Stomach (tissue), 9 donors: ENCODE results near the gene ERC1. TPM values are rescaled to one million over a fixed set of nuclear protein-coding genes. Genes with fewer than 3 reads are reported as not detected.

Experiments
- DNase-seq, 2 donors: peaks; one replicate each; pipeline versions ENCODE4 v3.0.0 to v3.0.0-alpha.2; 2013 to 2019
- H3K27ac ChIP-seq, 5 donors: fragments of 200-600 bp in 4 of 5; sonication (generic) in 4 of 5; one replicate each; pipeline ENCODE4 v1.5.1; 2013 to 2019; ENCODE audit warnings: mild to moderate bottlenecking in 1 of 5, moderate library complexity in 1 of 5
- H3K27me3 ChIP-seq, 3 donors: fragments of 200-600 bp; sonication (generic); one replicate each; pipeline ENCODE4 v1.5.1; 2017 to 2019; ENCODE audit warnings: mixed run types in 1 of 3
- H3K36me3 ChIP-seq, 4 donors: fragments of 200-600 bp; sonication (generic); 1 replicate in 3 of 4; 2 replicates in 1 of 4; pipeline ENCODE4 v1.5.1; 2016 to 2019
- H3K4me1 ChIP-seq, 4 donors: fragments of 200-600 bp; sonication (generic); one replicate each; pipeline ENCODE4 v1.5.1; 2016 to 2019
- H3K4me3 ChIP-seq, 4 donors: fragments of 200-600 bp; sonication (generic) in 3 of 4; one replicate each; pipeline ENCODE4 v1.5.1; 2016 to 2019; ENCODE audit warnings: mild to moderate bottlenecking in 1 of 4
- H3K9me3 ChIP-seq, 4 donors: fragments of 200-600 bp; sonication (generic); one replicate each; pipeline ENCODE4 v1.5.1; 2016 to 2019
- EP300 ChIP-seq: sonication (generic); formaldehyde crosslinking; IDR thresholded peaks from one replicate; pipeline ENCODE4 v1.6.1; 2017; ENCODE audit warnings: antibody characterized with exemption
- POLR2A ChIP-seq, 4 donors: fragments of 450-650 bp; IDR thresholded peaks; one replicate each; pipeline ENCODE4 v1.6.1; 2016; ENCODE audit warnings: antibody characterized with exemption in 4 of 4, control low read depth in 2 of 4, mild to moderate bottlenecking in 1 of 4, moderate library complexity in 1 of 4
- POLR2AphosphoS5 ChIP-seq, 3 donors: sonication (generic); formaldehyde crosslinking; IDR thresholded peaks; one replicate each; pipeline ENCODE4 v1.6.1; 2016; ENCODE audit warnings: antibody characterized with exemption in 3 of 3
- WGBS, 5 donors: extraction: QIAGEN DNeasy Blood & Tissue Kit in 3 of 5; methylation state at CpG; one replicate each; pipeline versions ENCODE4 v1.1.5 to v1.1.7; 2013 to 2018; 5-methylcytosine and 5-hydroxymethylcytosine counted together
- intact Hi-C: fragments of 100-400 bp; cut with DNase I; formaldehyde crosslinking; loops from one replicate; pipeline ENCODE4 v1.15.1; 2023; ENCODE audit warnings: low total_unique reads
- polyA plus RNA-seq, 3 donors: library from polyadenylated mRNA; stranded (reverse); fragments of 200-250 nt; gene quantifications; one replicate each; pipeline ENCODE4 v1.2.3, GENCODE V29; 2013
- total RNA-seq, 5 donors: library from RNA; depleted of rRNA; stranded (reverse); fragments of >200 nt; gene quantifications; one replicate each; pipeline versions ENCODE4 v1.1.0 to v1.2.3, GENCODE V29; 2014 to 2016
- TF ChIP-seq, protein P1 (sequence below), 7 experiments: fragments of 450-650 bp in 4 of 7; fragments of 200-600 bp in 3 of 7; sonication (generic) in 3 of 7; IDR thresholded peaks; one replicate each; pipeline ENCODE4 v1.5.1; 2016 to 2019; ENCODE audit warnings: antibody characterized with exemption in 7 of 7, control low read depth in 2 of 7, mild to moderate bottlenecking in 1 of 7
- donor health status: healthy with polysubstance abuse.
- donor health status: Bipolar disorder and iron deficiency.
- donor health status: healthy.

ERC1 gene
- total and polyA plus RNA-seq, 8 donors = 3.8 to 69.4 (median 51.6) TPM

DNA sequence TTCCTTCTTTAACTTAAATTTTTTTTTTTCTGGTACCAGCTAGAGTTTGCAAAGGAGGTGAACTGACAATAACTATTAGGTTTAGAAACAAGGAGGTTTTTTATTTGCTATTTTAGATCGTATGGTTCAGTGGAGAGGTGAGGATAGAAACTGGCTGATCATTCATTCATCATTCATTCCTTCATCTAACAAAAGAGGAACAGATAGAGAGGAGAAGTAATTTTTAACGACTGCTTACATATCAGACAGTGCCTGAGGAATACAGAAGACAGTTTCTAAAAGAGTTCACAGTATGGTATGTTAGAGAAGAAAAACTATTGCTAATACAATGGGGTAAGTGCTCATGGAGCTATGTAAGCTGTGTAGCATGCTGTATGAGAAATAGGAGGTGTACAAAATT, 111.1 kb downstream of the ERC1 start:
- H3K36me3 ChIP-seq = peaks cover 0 to 9% (median 5%) of the 10 kb centered on the region in 4 donors
- H3K4me3 ChIP-seq = no peak overlapping the region
- intact Hi-C loops = no loop called here
- no peak overlapping the region for H3K27ac ChIP-seq
- 67 to 84% (median 81%) methylated on average over 2 of the region's 2 CpGs for WGBS, 5 donors
- TF ChIP-seq, protein P1, sequence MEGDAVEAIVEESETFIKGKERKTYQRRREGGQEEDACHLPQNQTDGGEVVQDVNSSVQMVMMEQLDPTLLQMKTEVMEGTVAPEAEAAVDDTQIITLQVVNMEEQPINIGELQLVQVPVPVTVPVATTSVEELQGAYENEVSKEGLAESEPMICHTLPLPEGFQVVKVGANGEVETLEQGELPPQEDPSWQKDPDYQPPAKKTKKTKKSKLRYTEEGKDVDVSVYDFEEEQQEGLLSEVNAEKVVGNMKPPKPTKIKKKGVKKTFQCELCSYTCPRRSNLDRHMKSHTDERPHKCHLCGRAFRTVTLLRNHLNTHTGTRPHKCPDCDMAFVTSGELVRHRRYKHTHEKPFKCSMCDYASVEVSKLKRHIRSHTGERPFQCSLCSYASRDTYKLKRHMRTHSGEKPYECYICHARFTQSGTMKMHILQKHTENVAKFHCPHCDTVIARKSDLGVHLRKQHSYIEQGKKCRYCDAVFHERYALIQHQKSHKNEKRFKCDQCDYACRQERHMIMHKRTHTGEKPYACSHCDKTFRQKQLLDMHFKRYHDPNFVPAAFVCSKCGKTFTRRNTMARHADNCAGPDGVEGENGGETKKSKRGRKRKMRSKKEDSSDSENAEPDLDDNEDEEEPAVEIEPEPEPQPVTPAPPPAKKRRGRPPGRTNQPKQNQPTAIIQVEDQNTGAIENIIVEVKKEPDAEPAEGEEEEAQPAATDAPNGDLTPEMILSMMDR (IDR thresholded peaks at IDR 0.05) = no peak
- TF ChIP-seq POLR2AphosphoS5 (IDR thresholded peaks at IDR 0.05) = no peak
- no peak for TF ChIP-seq EP300
- no peak for TF ChIP-seq POLR2A (IDR thresholded peaks at IDR 0.05)
- H3K27me3 ChIP-seq = no peaks in the 10 kb centered on the region
- H3K9me3 ChIP-seq = no peaks in the 10 kb centered on the region
- DNase-seq = no peak
- H3K4me1 ChIP-seq = peaks cover 0 to 24% (median 10%) of the 10 kb centered on the region in 4 donors

DNA sequence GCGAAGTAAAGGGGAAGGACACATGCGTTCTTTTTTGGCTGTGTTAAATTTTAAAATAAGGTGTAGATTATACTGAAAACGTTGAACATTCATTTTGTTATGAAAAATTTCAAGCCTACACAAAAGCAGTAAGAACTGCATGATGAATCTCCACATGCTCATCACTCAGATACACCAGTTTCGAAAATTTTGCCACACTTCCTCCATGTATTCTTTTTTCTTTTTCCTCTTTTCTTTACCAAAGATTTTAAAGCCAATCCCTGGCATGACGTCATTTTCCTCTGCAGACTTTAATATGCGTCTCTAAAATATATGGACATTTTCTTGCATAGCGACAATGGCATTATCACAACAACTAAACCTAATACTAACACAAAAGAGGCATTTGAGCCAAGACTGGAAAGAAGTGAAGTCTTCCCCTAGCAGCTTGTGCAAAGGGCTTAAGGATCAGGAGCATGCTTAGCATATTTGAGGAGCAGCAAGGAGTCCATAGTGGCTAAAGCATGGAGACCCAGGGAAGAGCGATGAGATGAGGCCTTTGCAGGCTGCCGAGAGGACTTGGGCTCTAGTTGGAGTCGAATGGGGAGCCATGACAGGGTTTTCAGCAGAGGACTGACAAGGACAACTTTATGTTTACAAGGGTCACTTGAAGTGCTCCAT, 111.9 kb downstream of the ERC1 start:
- intact Hi-C loops = no loop called here
- Histone ChIP-seq H3K4me3 (no peak overlapping the region), H3K27ac (no peak overlapping the region), H3K36me3 (peaks cover 0 to 9% (median 5%) of the 10 kb centered on the region in 4 donors), H3K27me3 (no peaks in the 10 kb centered on the region), H3K9me3 (no peaks in the 10 kb centered on the region), H3K4me1 (peaks cover 0 to 24% (median 8%) of the 10 kb centered on the region in 4 donors)
- WGBS, 5 donors = 87 to 91% (median 88%) methylated on average over 10 of the region's 10 CpGs
- no peak for DNase-seq
- TF ChIP-seq POLR2AphosphoS5 (IDR thresholded peaks at IDR 0.05) (no peak), EP300 (no peak), POLR2A (IDR thresholded peaks at IDR 0.05) (no peak)
- TF ChIP-seq, protein P1 (IDR thresholded peaks at IDR 0.05) = no peak

DNA sequence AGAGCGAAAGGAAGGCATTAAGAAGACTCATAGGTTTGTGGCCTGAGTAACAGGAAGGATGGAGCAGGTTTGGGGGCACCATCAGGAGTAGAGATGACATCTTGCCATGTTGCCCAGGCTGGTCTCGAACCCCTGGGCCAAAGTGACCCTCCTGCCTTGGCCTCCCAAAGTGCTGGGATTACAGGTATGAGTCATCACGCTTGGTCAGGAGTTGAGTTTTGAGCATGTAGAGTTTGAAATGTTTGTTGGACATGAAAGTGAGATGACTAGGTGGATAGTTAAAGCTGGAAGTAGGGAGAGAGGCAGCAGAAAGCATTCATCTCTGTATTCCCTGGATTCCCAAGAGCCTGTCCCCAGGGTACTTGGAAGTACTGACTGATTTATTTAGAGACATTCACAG, 112.6 kb downstream of the ERC1 start:
- WGBS, 5 donors = 92 to 97% (median 96%) methylated on average over 3 of the region's 3 CpGs
- no peaks in the 10 kb centered on the region for H3K27me3 ChIP-seq
- peaks cover 0 to 9% (median 5%) of the 10 kb centered on the region in 4 donors for H3K36me3 ChIP-seq
- peaks cover 0 to 24% (median 8%) of the 10 kb centered on the region in 4 donors for H3K4me1 ChIP-seq
- no peak overlapping the region for H3K27ac ChIP-seq
- TF ChIP-seq EP300 (no peak), POLR2A (IDR thresholded peaks at IDR 0.05) (no peak), POLR2AphosphoS5 (IDR thresholded peaks at IDR 0.05) (no peak)
- TF ChIP-seq, protein P1 (IDR thresholded peaks at IDR 0.05) = no peak
- no peak for DNase-seq
- intact Hi-C loops = no loop called here
- H3K4me3 ChIP-seq = no peak overlapping the region
- no peaks in the 10 kb centered on the region for H3K9me3 ChIP-seq

DNA sequence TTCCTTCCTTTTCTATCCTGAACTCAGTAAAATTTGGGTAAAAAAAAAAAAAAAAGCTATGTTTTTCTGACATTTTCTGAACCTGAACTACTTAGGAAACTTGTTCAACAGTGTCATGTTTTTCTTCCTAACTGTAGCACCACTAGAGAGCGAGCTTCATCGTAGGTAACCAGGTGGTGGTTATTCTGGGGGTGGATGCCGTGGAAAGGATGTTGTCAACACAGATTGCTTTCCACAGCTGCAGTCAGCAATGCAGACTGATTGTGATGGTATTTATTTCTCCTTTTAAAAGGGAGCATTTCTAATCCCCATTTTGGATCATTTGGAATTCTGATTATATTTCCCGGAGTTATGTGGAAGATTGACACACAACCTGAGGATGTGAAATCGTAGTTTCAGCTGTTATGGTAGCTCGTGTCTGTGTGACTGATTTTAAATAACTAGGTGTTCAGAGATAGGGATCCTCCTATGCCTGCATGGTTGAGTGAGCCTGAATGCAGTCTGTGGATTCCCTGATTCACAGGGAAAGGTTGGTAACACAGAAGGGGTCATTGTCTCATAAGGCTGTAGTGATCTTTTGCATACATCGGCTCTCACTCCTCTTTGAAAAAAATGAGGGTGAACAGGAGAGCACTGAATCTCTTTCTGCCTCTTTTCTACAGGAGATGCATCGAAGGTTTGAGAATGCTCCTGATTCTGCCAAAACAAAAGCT, 113.2 kb downstream of the ERC1 start:
- 88 to 93% (median 90%) methylated on average over 8 of the region's 8 CpGs for WGBS, 5 donors
- Histone ChIP-seq H3K27me3 (no peaks in the 10 kb centered on the region), H3K27ac (no peak overlapping the region), H3K4me3 (no peak overlapping the region), H3K36me3 (peaks cover 0 to 9% (median 5%) of the 10 kb centered on the region in 4 donors), H3K4me1 (peaks cover 0 to 24% (median 8%) of the 10 kb centered on the region in 4 donors), H3K9me3 (no peaks in the 10 kb centered on the region)
- DNase-seq = peak in 1 of 2 donors; percentile 13
- TF ChIP-seq EP300 (no peak), POLR2AphosphoS5 (IDR thresholded peaks at IDR 0.05) (no peak), POLR2A (IDR thresholded peaks at IDR 0.05) (no peak)
- TF ChIP-seq, protein P1 (IDR thresholded peaks at IDR 0.05) = no peak
- intact Hi-C loops = no loop called here
